Keratinocyte (primary cell): Measurements from ENCODE around the gene TMEM161B. TPM values are rescaled to one million over a fixed set of nuclear protein-coding genes. Genes with fewer than 3 reads are reported as not detected.
"Not testable (repeated sequence)": the region's sequence is repeated elsewhere in the genome, so short reads cannot be mapped to it uniquely, and the experiment has no call there.

Experiments
- DNase-seq: peaks from one replicate; pipeline ENCODE4 v3.0.0-alpha.2; 2011; ENCODE audit warnings: low read depth, missing footprints, low spot score
- FAIRE-seq: peaks from 2 replicates; lab custom pipeline; 2011; peaks lifted over from hg19 to GRCh38; lab: Jason Lieb, UNC
- H2AFZ ChIP-seq: 2 replicates; pipeline ENCODE4 v1.6.0; 2012; ENCODE audit warnings: low read length, control low read depth, inconsistent platforms; ENCODE audit not compliant: control insufficient read depth
- H3K27ac ChIP-seq: 2 replicates; pipeline ENCODE4 v1.5.1; 2011; ENCODE audit warnings: low read length; ENCODE audit not compliant: control insufficient read depth, insufficient read depth
- H3K27me3 ChIP-seq: 3 replicates; pipeline ENCODE4 v1.6.0; 2011; ENCODE audit warnings: low read length; ENCODE audit not compliant: control insufficient read depth, insufficient read depth; ENCODE audit errors: extremely low read depth
- H3K36me3 ChIP-seq, 2 experiments: 2 replicates in 1 of 2; 3 replicates in 1 of 2; pipeline ENCODE4 v1.5.1; 2011; ENCODE audit warnings: low read length in 2 of 2, mild to moderate bottlenecking in 1 of 2; ENCODE audit not compliant: control insufficient read depth in 2 of 2, insufficient read depth in 2 of 2; ENCODE audit errors: extremely low read depth in 1 of 2
- H3K4me1 ChIP-seq: 3 replicates; pipeline ENCODE4 v1.5.1; 2011; ENCODE audit warnings: low read length; ENCODE audit not compliant: control insufficient read depth, insufficient read depth; ENCODE audit errors: extremely low read depth
- H3K4me2 ChIP-seq: 3 replicates; pipeline ENCODE4 v1.6.0; 2011; ENCODE audit warnings: low read depth, low read length; ENCODE audit not compliant: control insufficient read depth, insufficient read depth; ENCODE audit errors: extremely low read depth
- H3K4me3 ChIP-seq, 3 experiments: fragments of 200-600 bp in 1 of 3; sonication (generic) in 1 of 3; 2 replicates in 2 of 3; 3 replicates in 1 of 3; pipeline ENCODE4 v1.5.1; 2011 to 2016; ENCODE audit warnings: low read length in 3 of 3, mild to moderate bottlenecking in 3 of 3, control low read depth in 2 of 3, inconsistent platforms in 1 of 3, low read depth in 1 of 3, mixed read lengths in 1 of 3, mixed run types in 1 of 3, moderate library complexity in 1 of 3; ENCODE audit not compliant: control insufficient read depth in 2 of 3, insufficient read depth in 2 of 3; ENCODE audit errors: extremely low read depth in 1 of 3
- H3K79me2 ChIP-seq: 2 replicates; pipeline ENCODE4 v1.6.0; 2012; ENCODE audit warnings: low read length; ENCODE audit not compliant: control insufficient read depth, insufficient read depth
- H3K9ac ChIP-seq: 3 replicates; pipeline ENCODE4 v1.6.0; 2011; ENCODE audit warnings: low read length; ENCODE audit not compliant: control insufficient read depth, insufficient read depth; ENCODE audit errors: extremely low read depth
- H3K9me1 ChIP-seq: 3 replicates; pipeline ENCODE4 v1.6.0; 2011; ENCODE audit warnings: low read length; ENCODE audit not compliant: control insufficient read depth, insufficient read depth; ENCODE audit errors: extremely low read depth
- H3K9me3 ChIP-seq: 2 replicates; pipeline ENCODE4 v1.5.1; 2012; ENCODE audit warnings: low read depth, low read length; ENCODE audit not compliant: control insufficient read depth
- H4K20me1 ChIP-seq: 3 replicates; pipeline ENCODE4 v1.6.0; 2011; ENCODE audit warnings: low read length; ENCODE audit not compliant: control insufficient read depth, insufficient read depth; ENCODE audit errors: extremely low read depth
- CTCF ChIP-seq, 3 experiments: IDR thresholded peaks in 1 of 3; conservative IDR thresholded peaks in 1 of 3; optimal IDR thresholded peaks in 1 of 3; 2 replicates in 2 of 3; 3 replicates in 1 of 3; pipeline versions ENCODE3 to v1.5.1; 2011; ENCODE audit warnings: low read length in 3 of 3, mild to moderate bottlenecking in 3 of 3, moderate library complexity in 2 of 3, control low read depth in 1 of 3, inconsistent platforms in 1 of 3; ENCODE audit not compliant: insufficient read depth in 2 of 3; ENCODE audit errors: extremely low read depth in 1 of 3
- EZH2 ChIP-seq: IDR thresholded peaks from one replicate; pipeline ENCODE4 v1.6.1; 2012; ENCODE audit warnings: inconsistent platforms, mild to moderate bottlenecking, low read length, moderate library complexity
- dilution Hi-C: fragments of 300-500 bp; cut with MboI; formaldehyde crosslinking; loops from one replicate; pipeline ENCODE4 v1.7.0; 2020; ENCODE audit warnings: low sequenced_read_pairs; ENCODE audit not compliant: extremely low pct_ligation_motif_present
- polyA plus RNA-seq, 5 experiments: library from polyadenylated mRNA; depleted of rRNA in 3 of 5; stranded (reverse) in 3 of 5; stranded (forward) in 1 of 5; unstranded in 1 of 5; fragments of >200 nt; gene quantifications; 1 replicate in 1 of 5; 2 replicates in 3 of 5; 3 replicates in 1 of 5; pipeline versions ENCODE4 v1.2.1 to v1.2.3, GENCODE V29; 2011 to 2012; ENCODE audit warnings: missing spikeins in 2 of 5, low read depth in 1 of 5, low replicate concordance in 1 of 5

The TMEM161B gene
- polyA plus RNA-seq, 1 donor (not counting 4 experiments of a cell fraction or from before 2014, with no cell fraction given), result 18.2 TPM

GRCh38 chr5:88275581-88275980 is 6.9 kb upstream of the TMEM161B start:
- DNase-seq, result no peak
- Histone ChIP-seq H3K27me3 (no peaks in the 10 kb centered on the region), H2AFZ (no peak overlapping the region), H3K27ac (no peak overlapping the region), H3K4me1 (no peaks in the 10 kb centered on the region), H3K4me2 (no peak overlapping the region), H3K4me3 (no peak overlapping the region), H3K79me2 (peaks cover 6% of the 10 kb centered on the region), H3K9me3 (no peaks in the 10 kb centered on the region), H3K9ac (no peak overlapping the region), H3K36me3 (peaks cover 4% of the 10 kb centered on the region in 2 experiments), H4K20me1 (no peaks in the 10 kb centered on the region), H3K9me1 (no peaks in the 10 kb centered on the region)
- dilution Hi-C loops, result no loop called here
- FAIRE-seq, result no peak
- no peak for TF ChIP-seq EZH2
- TF ChIP-seq CTCF (optimal IDR thresholded peaks at IDR 0.05 in 1 of 3, IDR thresholded peaks at IDR 0.05 in 1 of 3, conservative IDR thresholded peaks at IDR 0.05 in 1 of 3; ENCODE audit: extremely low read depth in 1 of 3, insufficient read depth in 2 of 3, low read length in 3 of 3), result no peak

DNA sequence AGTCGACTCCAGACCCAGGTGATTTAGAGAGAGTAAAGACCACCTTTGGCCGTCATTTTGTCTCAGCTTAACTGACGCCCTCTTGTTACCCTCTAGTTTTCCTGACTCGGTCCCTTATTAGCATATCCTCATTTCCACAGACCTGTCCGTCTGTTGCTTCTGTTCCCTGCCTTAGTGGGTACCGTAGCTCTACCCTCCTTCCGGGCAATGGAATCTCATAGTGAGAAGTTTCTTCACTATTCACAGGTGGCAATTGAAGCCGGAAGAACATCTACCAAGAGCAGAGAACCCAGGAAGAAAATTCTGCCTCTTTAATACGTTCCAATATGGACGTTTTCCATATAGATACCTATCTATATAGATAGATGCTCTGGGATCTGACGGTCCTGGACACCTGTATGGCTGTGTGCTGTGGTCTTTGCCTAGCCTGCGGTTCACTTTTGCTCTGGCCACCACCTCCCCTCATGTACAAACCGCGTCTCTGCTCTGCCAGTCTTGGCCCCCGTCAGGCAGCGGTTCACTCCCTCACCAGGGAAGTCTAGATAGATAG is 652 bp upstream of the TMEM161B start:
- Histone ChIP-seq H3K79me2 (peaks cover 67% of the 10 kb centered on the region), H3K4me3 (peak overlapping the region; percentile 71 to 96 (median 92)), H3K36me3 (peaks cover 0 to 4% of the 10 kb centered on the region in 2 experiments), H3K27me3 (no peaks in the 10 kb centered on the region), H3K27ac (peak overlapping the region; percentile 77), H3K9me1 (no peaks in the 10 kb centered on the region), H3K4me2 (peak overlapping the region; percentile 49), H3K9ac (peak overlapping the region; percentile 88), H3K4me1 (peaks cover 7% of the 10 kb centered on the region), H2AFZ (peak overlapping the region; percentile 93), H3K9me3 (no peaks in the 10 kb centered on the region), H4K20me1 (no peaks in the 10 kb centered on the region)
- FAIRE-seq (peak; percentile 39), DNase-seq (no peak)
- TF ChIP-seq EZH2 (no peak), CTCF (optimal IDR thresholded peaks at IDR 0.05 in 1 of 3, IDR thresholded peaks at IDR 0.05 in 1 of 3, conservative IDR thresholded peaks at IDR 0.05 in 1 of 3; ENCODE audit: extremely low read depth in 1 of 3, insufficient read depth in 2 of 3, low read length in 3 of 3) (no peak)
- dilution Hi-C loops, result no loop called here

GRCh38 chr5:88264565-88264964 is 4.1 kb downstream of the TMEM161B start:
- H3K4me3 ChIP-seq, H2AFZ ChIP-seq, H3K4me2 ChIP-seq, H3K9me3 ChIP-seq, H3K27ac ChIP-seq, FAIRE-seq, dilution Hi-C loops, DNase-seq, H3K4me1 ChIP-seq, H4K20me1 ChIP-seq, H3K36me3 ChIP-seq, H3K9me1 ChIP-seq, H3K27me3 ChIP-seq, H3K9ac ChIP-seq: not testable (repeated sequence)
- peaks cover 95% of the 10 kb centered on the region for H3K79me2 ChIP-seq
